SK-N-SH (cell line): ENCODE measurements around the gene PIP5K1B. TPM values are rescaled to one million over a fixed set of nuclear protein-coding genes. Genes with fewer than 3 reads are reported as not detected.

Experiments
- CTCF ChIA-PET: fragments of 300-600, 350-600 bp; formaldehyde crosslinking; extraction: SDS; loops from one replicate; lab custom pipeline; 2021; lab: Yijun Ruan, JAX
- POLR2A ChIA-PET: fragments of 350-600 bp; sonication (Branson Sonifier 250); formaldehyde crosslinking; extraction: SDS; loops from one replicate; lab custom pipeline; 2020; ENCODE audit warnings: antibody characterized with exemption, inconsistent platforms; lab: Yijun Ruan, JAX
- DNase-seq: peaks from one replicate; pipeline ENCODE4 v3.0.0; 2012
- H2AFZ ChIP-seq: fragments of 200-600 bp; sonication (generic); 2 replicates; pipeline ENCODE4 v1.8.1; 2016; ENCODE audit warnings: antibody characterized with exemption, mild to moderate bottlenecking, low read depth
- H3F3A ChIP-seq: fragments of 200-600 bp; sonication (generic); replicated peaks from 2 replicates; pipeline ENCODE3; 2016; ENCODE audit warnings: antibody characterized with exemption, mild to moderate bottlenecking; ENCODE audit not compliant: insufficient read depth
- H3K27ac ChIP-seq, 2 experiments: fragments of 200-500 bp in 1 of 2; fragments of 200-600 bp in 1 of 2; sonication (Bioruptor generic) in 1 of 2; sonication (generic), shearing (Covaris generic) in 1 of 2; 2 replicates each; pipeline versions ENCODE4 v1.5.1 to v1.6.1; 2014 to 2016; ENCODE audit warnings: low read depth in 2 of 2, inconsistent platforms in 1 of 2, low read length in 1 of 2, mild to moderate bottlenecking in 1 of 2, mixed read lengths in 1 of 2
- H3K27me3 ChIP-seq: fragments of 200-600 bp; sonication (generic), shearing (Covaris generic); 2 replicates; pipeline ENCODE4 v1.6.1; 2016; ENCODE audit warnings: mixed run types; ENCODE audit not compliant: insufficient read depth
- H3K36me3 ChIP-seq, 2 experiments: fragments of 200-500 bp in 1 of 2; fragments of 200-600 bp in 1 of 2; sonication (Bioruptor generic) in 1 of 2; sonication (generic) in 1 of 2; replicated peaks in 1 of 2; 2 replicates each; pipeline versions ENCODE3 to v1.5.1; 2014 to 2016; ENCODE audit warnings: low read length in 1 of 2, mild to moderate bottlenecking in 1 of 2; ENCODE audit not compliant: insufficient read depth in 2 of 2, control insufficient read depth in 1 of 2
- H3K4me1 ChIP-seq, 2 experiments: fragments of 200-500 bp in 1 of 2; fragments of 200-600 bp in 1 of 2; sonication (Bioruptor generic) in 1 of 2; sonication (generic), shearing (Covaris generic) in 1 of 2; 2 replicates each; pipeline versions ENCODE4 v1.5.1 to v1.6.1; 2014 to 2016; ENCODE audit warnings: low read depth in 1 of 2, low read length in 1 of 2, mixed run types in 1 of 2; ENCODE audit not compliant: insufficient read depth in 2 of 2, control insufficient read depth in 1 of 2
- H3K4me2 ChIP-seq: fragments of 200-600 bp; sonication (generic), shearing (Covaris generic); 2 replicates; pipeline ENCODE4 v1.6.1; 2017; ENCODE audit warnings: mixed run types
- H3K4me3 ChIP-seq, 2 experiments: fragments of 200-500 bp in 1 of 2; fragments of 200-600 bp in 1 of 2; sonication (Bioruptor generic) in 1 of 2; sonication (generic), shearing (Covaris generic) in 1 of 2; 2 replicates each; pipeline versions ENCODE4 v1.5.1 to v1.8.1; 2014 to 2016; ENCODE audit warnings: low read depth in 2 of 2, inconsistent platforms in 1 of 2, low read length in 1 of 2, mild to moderate bottlenecking in 1 of 2, mixed read lengths in 1 of 2, moderate library complexity in 1 of 2
- H3K79me2 ChIP-seq: fragments of 200-600 bp; sonication (generic); 2 replicates; pipeline ENCODE4 v1.8.1; 2017; ENCODE audit warnings: mild to moderate bottlenecking; ENCODE audit not compliant: insufficient read depth
- H3K9ac ChIP-seq: fragments of 200-600 bp; sonication (generic); 2 replicates; pipeline ENCODE4 v1.6.1; 2017; ENCODE audit warnings: mixed run types
- H3K9me2 ChIP-seq: fragments of 200-600 bp; sonication (generic); 2 replicates; pipeline ENCODE4 v1.6.1; 2017; ENCODE audit warnings: mixed run types
- H3K9me3 ChIP-seq: fragments of 200-600 bp; sonication (generic); 2 replicates; pipeline ENCODE4 v1.6.1; 2017; ENCODE audit warnings: mixed run types, mild to moderate bottlenecking, moderate library complexity
- H4K20me1 ChIP-seq: fragments of 200-600 bp; sonication (generic); 2 replicates; pipeline ENCODE4 v1.6.1; 2017; ENCODE audit warnings: mild to moderate bottlenecking, mixed run types; ENCODE audit not compliant: insufficient read depth
- CTCF ChIP-seq: fragments of 200-600 bp; sonication (generic); IDR thresholded peaks from 2 replicates; pipeline ENCODE4 v1.6.1; 2017; ENCODE audit warnings: antibody characterized with exemption, mild to moderate bottlenecking, moderate library complexity
- EP300 ChIP-seq, 2 experiments: IDR thresholded peaks; 2 replicates each; pipeline versions ENCODE4 v1.4.0 to v1.6.1; 2012; ENCODE audit warnings: borderline replicate concordance in 1 of 2, low read depth in 1 of 2, low read length in 1 of 2
- EZH2phosphoT487 ChIP-seq: fragments of 200-600 bp; sonication (generic); IDR thresholded peaks from 2 replicates; pipeline ENCODE4 v1.6.1; 2017; ENCODE audit warnings: low read depth, mixed run types, mild to moderate bottlenecking, antibody characterized with exemption, moderate library complexity, borderline replicate concordance
- FOSL2 ChIP-seq: IDR thresholded peaks from 2 replicates; pipeline ENCODE4 v1.4.0; 2012; ENCODE audit warnings: low read depth, mild to moderate bottlenecking, moderate library complexity, borderline replicate concordance
- FOXJ3 ChIP-seq: sonication (generic); formaldehyde crosslinking; IDR thresholded peaks from 2 replicates; pipeline ENCODE4 v1.5.1; 2020; ENCODE audit warnings: mild to moderate bottlenecking, missing genetic modification reagents
- GABPA ChIP-seq: IDR thresholded peaks from 2 replicates; pipeline ENCODE4 v1.4.0; 2012; ENCODE audit warnings: low read depth, mild to moderate bottlenecking
- JUND ChIP-seq: IDR thresholded peaks from 2 replicates; pipeline ENCODE4 v1.4.0; 2012
- MEF2A ChIP-seq: IDR thresholded peaks from 2 replicates; pipeline ENCODE4 v1.4.0; 2012; ENCODE audit warnings: low read depth, borderline replicate concordance
- MXI1 ChIP-seq: IDR thresholded peaks from 2 replicates; pipeline ENCODE4 v1.6.1; 2012; ENCODE audit warnings: mild to moderate bottlenecking, low read depth, low read length, improper control_type of control experiment
- PBX3 ChIP-seq: IDR thresholded peaks from 2 replicates; pipeline ENCODE4; 2012
- POLR2AphosphoS5 ChIP-seq: IDR thresholded peaks from 2 replicates; pipeline ENCODE4 v1.6.1; 2012; ENCODE audit warnings: low read depth, low read length
- RCOR1 ChIP-seq: fragments of 150-350 bp; IDR thresholded peaks from 2 replicates; pipeline ENCODE4 v1.6.1; 2017; ENCODE audit warnings: antibody characterized with exemption, low read length
- REST ChIP-seq: IDR thresholded peaks from 2 replicates; pipeline ENCODE4 v1.6.1; 2012; ENCODE audit warnings: mild to moderate bottlenecking, low read depth, low read length, moderate library complexity
- RFX5 ChIP-seq: IDR thresholded peaks from 2 replicates; pipeline ENCODE4 v1.6.1; 2012; ENCODE audit warnings: mild to moderate bottlenecking, improper control_type of control experiment, low read length
- TAF1 ChIP-seq: IDR thresholded peaks from 2 replicates; pipeline ENCODE4 v1.6.1; 2012; ENCODE audit warnings: low read depth, mild to moderate bottlenecking, low read length, moderate library complexity, borderline replicate concordance
- TEAD4 ChIP-seq: IDR thresholded peaks from 2 replicates; pipeline ENCODE4 v1.4.0; 2012; ENCODE audit warnings: mild to moderate bottlenecking, borderline replicate concordance; ENCODE audit not compliant: insufficient read depth
- USF2 ChIP-seq: fragments of 150-350 bp; IDR thresholded peaks from 2 replicates; pipeline ENCODE4 v1.6.1; 2017; ENCODE audit warnings: antibody characterized with exemption, low read length, low read depth, borderline replicate concordance
- WGBS: methylation state at CpG from one replicate; pipeline ENCODE4 v1.1.6; 2017; ENCODE audit warnings: low lambda C conversion rate; 5-methylcytosine and 5-hydroxymethylcytosine counted together
- polyA plus RNA-seq, 3 experiments: library from polyadenylated mRNA; depleted of rRNA; stranded (reverse); fragments of >200 nt; gene quantifications; 2 replicates each; pipeline ENCODE4 v1.2.3, GENCODE V29; 2012

Gene PIP5K1B
- polyA plus RNA-seq, 1 of the 3 experiments (the other 2 are of a cell fraction) = not detected

- H3K9ac ChIP-seq = no peak overlapping the region
- no peak overlapping the region for H3K4me2 ChIP-seq
- no peaks in the 10 kb centered on the region for H3K9me2 ChIP-seq
- no peaks in the 10 kb centered on the region for H3F3A ChIP-seq
- H3K4me3 ChIP-seq = no peak overlapping the region
- H3K36me3 ChIP-seq = no peaks in the 10 kb centered on the region
- no peaks in the 10 kb centered on the region for H4K20me1 ChIP-seq
- TF ChIP-seq FOSL2 = no peak
- no peak for TF ChIP-seq MEF2A
- no peak for TF ChIP-seq POLR2AphosphoS5
- no peak for TF ChIP-seq EP300 (IDR thresholded peaks at IDR 0.05; ENCODE audit: borderline replicate concordance in 1 of 2, low read depth in 1 of 2, low read length in 1 of 2)
- no peak for TF ChIP-seq PBX3
- TF ChIP-seq GABPA = no peak
- no peak for TF ChIP-seq USF2
- TF ChIP-seq RFX5 = no peak
- no peak for TF ChIP-seq MXI1
- TF ChIP-seq TEAD4 = no peak
- TF ChIP-seq TAF1 = no peak
- TF ChIP-seq JUND = no peak
- no peak for TF ChIP-seq RCOR1
- TF ChIP-seq REST = no peak
- no peak for TF ChIP-seq FOXJ3 (CRISPR knock-in tag)
- no peak for TF ChIP-seq CTCF
- TF ChIP-seq EZH2phosphoT487 = no peak
- WGBS = 10% methylated on average over 1 of the region's 1 CpG
- peaks cover 6% of the 10 kb centered on the region for H3K27me3 ChIP-seq
- CTCF ChIA-PET = no interaction called here
- no peak overlapping the region for H3K27ac ChIP-seq
- POLR2A ChIA-PET = no interaction called here
- H2AFZ ChIP-seq = no peak overlapping the region
- H3K9me3 ChIP-seq = no peaks in the 10 kb centered on the region
- no peaks in the 10 kb centered on the region for H3K79me2 ChIP-seq
- H3K4me1 ChIP-seq = no peaks in the 10 kb centered on the region
- no peak for DNase-seq
Measured at GRCh38 chr9:68668127-68668526, 36.9 kb upstream of the PIP5K1B start.
